Vagina (tissue), 2 donors: ENCODE results near the gene KLC3.

ENCODE experiments used
- POLR2A ChIP-seq, 2 donors: fragments of 450-650 bp; IDR thresholded peaks; one replicate each; pipeline ENCODE4 v1.6.1; 2017; ENCODE audit warnings: antibody characterized with exemption in 2 of 2, mild to moderate bottlenecking in 2 of 2, moderate library complexity in 2 of 2
- TF ChIP-seq, protein P1 (sequence below), 3 experiments: fragments of 450-650 bp in 2 of 3; fragments of 200-600 bp in 1 of 3; sonication (generic) in 1 of 3; IDR thresholded peaks; one replicate each; pipeline ENCODE4 v1.5.1; 2017 to 2019; ENCODE audit warnings: antibody characterized with exemption in 3 of 3, mild to moderate bottlenecking in 2 of 3, moderate library complexity in 2 of 3

DNA sequence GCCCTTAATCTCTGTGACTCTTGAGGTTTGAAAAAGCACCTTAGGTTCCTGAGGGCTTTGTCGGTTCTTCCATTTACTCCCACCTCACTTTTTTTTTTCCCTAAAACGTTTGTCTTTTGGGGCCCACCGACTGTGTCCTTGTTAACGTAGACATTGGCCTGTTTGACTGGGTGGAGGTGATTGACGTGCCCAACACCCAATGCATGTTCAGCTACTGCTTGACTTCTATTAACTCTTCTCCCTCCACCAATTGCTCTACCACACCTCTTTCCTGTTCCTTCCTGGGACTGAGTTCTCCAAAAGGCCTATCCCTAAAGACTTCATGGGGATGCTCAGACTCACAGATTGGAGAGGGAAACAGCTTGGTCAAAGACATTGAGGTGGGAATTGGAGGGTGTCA, 35.1 kb upstream of the KLC3 start:
- TF ChIP-seq, protein P1, sequence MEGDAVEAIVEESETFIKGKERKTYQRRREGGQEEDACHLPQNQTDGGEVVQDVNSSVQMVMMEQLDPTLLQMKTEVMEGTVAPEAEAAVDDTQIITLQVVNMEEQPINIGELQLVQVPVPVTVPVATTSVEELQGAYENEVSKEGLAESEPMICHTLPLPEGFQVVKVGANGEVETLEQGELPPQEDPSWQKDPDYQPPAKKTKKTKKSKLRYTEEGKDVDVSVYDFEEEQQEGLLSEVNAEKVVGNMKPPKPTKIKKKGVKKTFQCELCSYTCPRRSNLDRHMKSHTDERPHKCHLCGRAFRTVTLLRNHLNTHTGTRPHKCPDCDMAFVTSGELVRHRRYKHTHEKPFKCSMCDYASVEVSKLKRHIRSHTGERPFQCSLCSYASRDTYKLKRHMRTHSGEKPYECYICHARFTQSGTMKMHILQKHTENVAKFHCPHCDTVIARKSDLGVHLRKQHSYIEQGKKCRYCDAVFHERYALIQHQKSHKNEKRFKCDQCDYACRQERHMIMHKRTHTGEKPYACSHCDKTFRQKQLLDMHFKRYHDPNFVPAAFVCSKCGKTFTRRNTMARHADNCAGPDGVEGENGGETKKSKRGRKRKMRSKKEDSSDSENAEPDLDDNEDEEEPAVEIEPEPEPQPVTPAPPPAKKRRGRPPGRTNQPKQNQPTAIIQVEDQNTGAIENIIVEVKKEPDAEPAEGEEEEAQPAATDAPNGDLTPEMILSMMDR (IDR thresholded peaks at IDR 0.05), result no peak
- no peak for TF ChIP-seq POLR2A (IDR thresholded peaks at IDR 0.05)
